HCT116 (cell line): ENCODE measurements around the gene GRIN1.

Experiments used
- CTCF ChIP-seq, 3 experiments: fragments of 200-600 bp in 1 of 3; sonication (generic) in 1 of 3; IDR thresholded peaks in 2 of 3; conservative IDR thresholded peaks in 1 of 3; 2 replicates each; pipeline ENCODE4 v1.5.1; 2012 to 2017; ENCODE audit warnings: low read depth in 2 of 3, low read length in 2 of 3, antibody characterized with exemption in 1 of 3, borderline replicate concordance in 1 of 3, control low read depth in 1 of 3, mild to moderate bottlenecking in 1 of 3, mixed read lengths in 1 of 3, mixed run types in 1 of 3, moderate library complexity in 1 of 3; ENCODE audit not compliant: insufficient read depth in 1 of 3
- EZH2 ChIP-seq: fragments of 200-600 bp; sonication (generic); IDR thresholded peaks from 2 replicates; pipeline ENCODE4 v1.6.1; 2017; ENCODE audit warnings: antibody characterized with exemption, mixed run types
- EZH2phosphoT487 ChIP-seq: fragments of 200-600 bp; IDR thresholded peaks from 2 replicates; pipeline ENCODE4 v1.6.1; 2018; ENCODE audit warnings: antibody characterized with exemption, borderline replicate concordance
- FOSL1 ChIP-seq: IDR thresholded peaks from 2 replicates; pipeline ENCODE4 v1.6.1; 2012; ENCODE audit warnings: low read depth
- JUND ChIP-seq: IDR thresholded peaks from 2 replicates; pipeline ENCODE4 v1.6.1; 2012
- SIN3A ChIP-seq: IDR thresholded peaks from 2 replicates; pipeline ENCODE4 v1.6.1; 2012; ENCODE audit warnings: low read depth
- ZNF274 ChIP-seq: fragments of 200-500 bp; sonication (Bioruptor generic); IDR thresholded peaks from 2 replicates; pipeline ENCODE4 v1.6.1; 2014; ENCODE audit warnings: mild to moderate bottlenecking, low read depth, low read length, inconsistent platforms
- TF ChIP-seq, protein P1 (sequence below): IDR thresholded peaks from 2 replicates; pipeline ENCODE4 v1.6.1; 2011; ENCODE audit warnings: mild to moderate bottlenecking, low read length, moderate library complexity; ENCODE audit not compliant: insufficient replicate concordance; ENCODE audit errors: extremely low read depth
- TF ChIP-seq, protein P2 (sequence below): IDR thresholded peaks from 2 replicates; pipeline ENCODE4 v1.6.1; 2012

DNA sequence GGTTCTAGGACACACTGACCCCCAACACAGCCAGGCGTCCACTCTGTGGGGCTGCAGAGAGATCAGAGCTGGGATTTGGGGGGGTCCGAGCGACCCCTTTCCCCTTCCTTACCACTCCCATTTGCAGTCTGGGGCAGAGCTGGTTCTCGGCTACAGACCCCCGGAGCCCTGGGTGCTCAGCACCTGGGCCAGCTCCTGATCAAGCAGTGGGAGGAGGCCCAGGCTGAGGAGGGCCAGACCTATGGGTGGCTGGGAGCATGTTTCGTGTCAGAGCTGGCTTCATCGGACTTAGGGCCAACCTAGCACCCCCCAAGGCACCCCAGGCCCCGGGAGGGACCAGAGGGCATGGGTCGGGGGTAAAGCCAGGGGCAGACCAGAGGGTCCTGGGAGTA, 7.6 kb downstream of the GRIN1 start:
- TF ChIP-seq EZH2 (no peak), FOSL1 (no peak), CTCF (IDR thresholded peaks at IDR 0.05 in 2 of 3, conservative IDR thresholded peaks at IDR 0.05 in 1 of 3; ENCODE audit: borderline replicate concordance in 1 of 3, insufficient read depth in 1 of 3, low read depth in 2 of 3, low read length in 2 of 3) (no peak), ZNF274 (no peak), SIN3A (no peak), JUND (no peak), EZH2phosphoT487 (no peak)
- TF ChIP-seq, protein P1, sequence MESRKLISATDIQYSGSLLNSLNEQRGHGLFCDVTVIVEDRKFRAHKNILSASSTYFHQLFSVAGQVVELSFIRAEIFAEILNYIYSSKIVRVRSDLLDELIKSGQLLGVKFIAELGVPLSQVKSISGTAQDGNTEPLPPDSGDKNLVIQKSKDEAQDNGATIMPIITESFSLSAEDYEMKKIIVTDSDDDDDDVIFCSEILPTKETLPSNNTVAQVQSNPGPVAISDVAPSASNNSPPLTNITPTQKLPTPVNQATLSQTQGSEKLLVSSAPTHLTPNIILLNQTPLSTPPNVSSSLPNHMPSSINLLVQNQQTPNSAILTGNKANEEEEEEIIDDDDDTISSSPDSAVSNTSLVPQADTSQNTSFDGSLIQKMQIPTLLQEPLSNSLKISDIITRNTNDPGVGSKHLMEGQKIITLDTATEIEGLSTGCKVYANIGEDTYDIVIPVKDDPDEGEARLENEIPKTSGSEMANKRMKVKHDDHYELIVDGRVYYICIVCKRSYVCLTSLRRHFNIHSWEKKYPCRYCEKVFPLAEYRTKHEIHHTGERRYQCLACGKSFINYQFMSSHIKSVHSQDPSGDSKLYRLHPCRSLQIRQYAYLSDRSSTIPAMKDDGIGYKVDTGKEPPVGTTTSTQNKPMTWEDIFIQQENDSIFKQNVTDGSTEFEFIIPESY: no peak
- TF ChIP-seq, protein P2, sequence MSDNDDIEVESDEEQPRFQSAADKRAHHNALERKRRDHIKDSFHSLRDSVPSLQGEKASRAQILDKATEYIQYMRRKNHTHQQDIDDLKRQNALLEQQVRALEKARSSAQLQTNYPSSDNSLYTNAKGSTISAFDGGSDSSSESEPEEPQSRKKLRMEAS: no peak
